Choroid plexus epithelial cell (primary cell): ENCODE measurements around the gene NCR2.

Experiments used
- DNase-seq: peaks from one replicate; pipeline ENCODE4 v3.0.0-alpha.2; 2010; ENCODE audit warnings: low read depth
- H3K4me3 ChIP-seq: 2 replicates; pipeline ENCODE4 v1.5.1; 2011; ENCODE audit warnings: low read depth, mild to moderate bottlenecking, control low read depth, low read length, moderate library complexity
- CTCF ChIP-seq: conservative IDR thresholded peaks from 2 replicates; pipeline ENCODE4 v1.5.1; 2011; ENCODE audit warnings: low read depth, mild to moderate bottlenecking, control low read depth, inconsistent platforms, low read length, moderate library complexity

Gene NCR2

GRCh38 chr6:41370488-41371111 is 35.2 kb downstream of the NCR2 start:
- no peak for DNase-seq
- no peak for TF ChIP-seq CTCF
- H3K4me3 ChIP-seq = no peak overlapping the region

GRCh38 chr6:41371461-41371991 is 36.1 kb downstream of the NCR2 start:
- peak; percentile 66 for TF ChIP-seq CTCF
- H3K4me3 ChIP-seq = peak overlapping the region; percentile 46
- DNase-seq = peak; percentile 73

GRCh38 chr6:41371992-41372831 is 36.8 kb downstream of the NCR2 start:
- peak overlapping the region; percentile 46 for H3K4me3 ChIP-seq
- TF ChIP-seq CTCF = peak; percentile 19
- peak; percentile 63 for DNase-seq

- peak overlapping the region; percentile 37 for H3K4me3 ChIP-seq
- peak; percentile 76 for DNase-seq
Observed at GRCh38 chr6:41372832-41373626, 37.6 kb downstream of the NCR2 start.

GRCh38 chr6:41373627-41373918 is 38.2 kb downstream of the NCR2 start:
- no peak overlapping the region for H3K4me3 ChIP-seq
- DNase-seq = no peak
- no peak for TF ChIP-seq CTCF

More at GRCh38 chr6:41372832-41373626, 37.6 kb downstream of the NCR2 start:
- TF ChIP-seq CTCF = no peak

GRCh38 chr6:41373919-41374617 is 38.7 kb downstream of the NCR2 start:
- DNase-seq = no peak
- no peak for TF ChIP-seq CTCF
- no peak overlapping the region for H3K4me3 ChIP-seq
